ENCODE results near the gene PAPOLG.
"Not testable (repeated sequence)": the region's sequence is repeated elsewhere in the genome, so short reads cannot be mapped to it uniquely, and the experiment has no call there.

The PAPOLG gene

DNA sequence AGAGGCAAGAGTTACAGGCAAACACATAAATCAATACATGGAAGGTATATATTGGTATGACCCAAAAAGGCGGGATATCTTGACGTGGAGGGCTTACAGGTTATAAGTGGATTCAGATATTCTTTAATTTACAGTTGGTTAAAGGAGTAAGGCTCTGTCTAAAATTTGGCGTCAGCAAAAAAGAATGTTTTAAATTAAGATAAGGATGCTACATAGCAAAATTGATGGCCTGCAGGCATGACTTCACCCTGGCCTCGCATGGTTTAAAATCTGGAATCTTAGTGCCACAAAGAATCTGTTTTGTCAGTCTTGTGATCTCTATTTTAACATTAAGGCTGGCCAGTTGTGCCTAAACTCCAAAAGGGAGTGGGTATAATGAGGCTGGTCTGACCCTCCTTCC is 66.9 kb downstream of the PAPOLG start:
- DNase-seq (ENCODE audit: low read depth), result no peak

DNA sequence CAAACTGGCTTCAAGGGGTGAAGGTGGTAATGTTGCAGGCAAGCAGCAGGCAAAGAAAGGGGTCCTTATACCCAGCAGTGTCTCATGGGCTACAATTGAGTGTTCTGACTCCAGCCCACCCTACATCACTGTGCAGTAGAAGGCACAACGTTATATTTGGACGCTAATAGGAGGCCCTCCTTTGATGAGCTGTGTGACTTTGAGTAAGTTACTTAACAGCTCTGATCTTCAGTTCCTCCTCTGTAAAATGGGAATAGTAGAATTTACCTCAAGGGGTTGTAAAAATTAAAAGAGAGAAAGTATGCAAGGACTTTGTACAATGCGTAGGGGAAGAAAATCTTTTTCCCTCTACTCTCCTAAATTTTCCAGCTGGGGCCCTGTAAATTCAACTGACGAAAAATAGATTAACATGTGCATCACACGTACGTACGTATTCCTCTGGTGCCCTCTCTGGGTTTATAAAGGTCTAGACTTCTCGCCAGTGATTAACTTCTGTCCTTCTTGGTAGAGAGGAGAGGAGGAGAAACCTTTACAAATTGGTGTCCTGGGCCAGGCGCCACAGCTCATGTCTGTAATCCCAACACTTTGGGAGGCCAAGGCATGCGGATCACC is 67.7 kb downstream of the PAPOLG start:
- no peak for DNase-seq (ENCODE audit: low read depth)

DNA sequence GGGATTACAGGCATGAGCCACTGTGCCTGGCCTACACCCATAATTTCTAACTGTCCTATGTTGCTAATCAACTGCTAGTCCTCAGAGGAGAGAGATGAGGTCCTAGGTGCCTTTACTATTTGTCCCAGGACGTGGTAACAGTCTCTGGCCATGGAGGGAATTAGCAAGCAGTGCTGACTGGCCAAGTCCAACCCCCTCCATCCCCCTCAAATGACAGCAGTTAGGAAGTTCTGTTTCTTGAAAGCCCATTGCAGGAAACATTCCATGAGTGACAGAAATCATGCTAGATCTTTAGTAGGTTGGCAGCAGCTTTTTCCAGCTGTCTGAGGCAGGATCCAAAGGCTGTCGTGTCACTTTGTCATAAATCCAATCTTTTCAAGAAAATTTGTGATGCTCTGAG is 69.6 kb downstream of the PAPOLG start:
- no peak for DNase-seq (ENCODE audit: low read depth)

DNA sequence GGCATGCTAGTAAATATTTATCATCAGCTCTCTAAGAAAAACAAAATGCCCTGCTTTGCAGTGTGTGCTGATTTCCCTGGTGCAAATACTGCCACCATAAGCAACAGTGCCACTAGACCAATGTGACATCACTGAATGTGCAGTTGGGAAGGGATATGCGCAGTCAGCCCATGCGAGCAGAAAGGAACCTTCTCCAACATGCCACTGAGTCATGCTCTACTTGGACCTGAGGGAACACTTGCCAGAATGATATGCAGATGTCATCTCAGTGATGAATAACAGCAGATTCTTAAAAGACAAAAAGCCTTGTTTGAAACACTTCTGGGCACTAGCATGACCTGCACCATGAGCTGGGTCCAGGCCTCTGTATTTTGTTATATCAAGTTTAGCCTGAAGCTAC is 70.0 kb downstream of the PAPOLG start:
- no peak for DNase-seq (ENCODE audit: low read depth)

DNA sequence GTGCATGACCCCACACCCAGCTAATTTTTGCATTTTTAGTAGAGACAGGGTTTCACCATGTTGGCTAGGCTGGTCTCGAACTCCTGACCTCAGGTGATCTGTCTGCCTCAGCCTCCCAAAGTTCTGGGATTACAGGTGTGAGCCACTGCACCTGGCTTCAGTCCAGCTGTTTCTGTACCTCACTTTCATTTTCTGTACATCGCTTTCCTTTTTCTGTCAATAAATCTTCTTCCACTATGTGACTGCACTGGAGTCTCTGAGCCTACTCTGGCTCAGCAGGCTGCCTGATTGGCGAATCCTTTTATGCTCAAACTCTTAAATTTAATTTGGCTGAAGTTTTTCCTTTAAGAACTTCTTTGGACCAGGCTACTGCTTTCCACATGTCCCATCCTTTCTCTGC is 70.8 kb downstream of the PAPOLG start:
- not testable (repeated sequence) for DNase-seq (ENCODE audit: low read depth)

DNA sequence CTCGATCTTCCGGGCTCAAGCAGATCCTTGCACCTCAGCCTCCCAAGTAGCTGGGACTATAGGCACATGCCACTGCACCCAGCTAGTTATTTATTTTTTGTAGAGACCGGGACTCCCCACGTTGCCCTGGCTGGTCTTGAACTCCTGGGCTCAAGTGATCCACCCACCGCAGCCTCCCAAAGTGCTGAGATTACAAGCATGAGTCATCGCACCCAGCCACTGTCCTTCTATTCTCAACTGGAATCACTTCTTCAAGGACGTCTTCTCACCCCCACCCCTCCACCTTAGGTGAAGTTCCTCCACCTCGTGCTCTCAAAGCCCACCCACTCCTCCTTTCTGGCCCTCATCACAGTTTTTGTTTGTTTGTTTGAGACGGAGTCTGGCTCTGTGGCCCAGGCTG is 71.3 kb downstream of the PAPOLG start:
- no peak for DNase-seq (ENCODE audit: low read depth)

DNA sequence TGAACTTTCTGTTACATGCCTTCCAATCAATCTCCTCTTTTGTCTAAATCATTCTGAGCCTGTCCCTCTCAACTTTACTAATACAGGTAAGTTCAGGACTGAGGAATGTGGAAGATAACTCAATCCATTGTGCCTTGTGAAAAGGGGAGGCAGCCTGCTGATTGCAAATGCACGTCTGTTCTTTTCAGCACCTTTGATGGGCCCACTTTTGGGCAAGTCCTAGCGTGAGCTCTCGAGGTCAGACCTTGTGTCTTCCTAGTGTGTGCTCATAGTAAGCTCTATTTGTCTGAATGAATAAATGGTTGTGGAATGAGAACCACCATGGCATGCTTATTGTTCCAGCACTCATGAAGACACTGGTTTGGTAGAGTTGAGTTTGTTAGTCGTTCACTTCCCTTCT is 74.9 kb downstream of the PAPOLG start:
- no peak for DNase-seq (ENCODE audit: low read depth)

DNA sequence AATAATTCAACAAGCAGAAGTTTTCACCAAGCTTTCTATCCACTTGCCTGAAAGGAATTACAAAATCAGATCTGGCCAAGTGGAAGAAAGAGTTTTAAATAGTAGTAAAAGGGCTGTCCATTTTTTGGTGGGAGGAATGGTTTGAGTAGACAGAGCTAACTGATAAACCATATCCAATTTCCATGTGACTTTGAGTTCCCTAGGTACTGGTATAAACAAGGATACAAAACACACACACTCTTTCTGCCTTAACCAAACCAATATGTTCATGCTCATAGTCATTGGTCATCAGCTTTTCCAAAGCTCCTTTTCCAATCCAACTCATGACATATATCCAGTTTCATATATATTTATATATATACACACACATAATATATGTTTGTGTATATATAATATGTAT is 75.9 kb downstream of the PAPOLG start:
- no peak for DNase-seq (ENCODE audit: low read depth)

DNA sequence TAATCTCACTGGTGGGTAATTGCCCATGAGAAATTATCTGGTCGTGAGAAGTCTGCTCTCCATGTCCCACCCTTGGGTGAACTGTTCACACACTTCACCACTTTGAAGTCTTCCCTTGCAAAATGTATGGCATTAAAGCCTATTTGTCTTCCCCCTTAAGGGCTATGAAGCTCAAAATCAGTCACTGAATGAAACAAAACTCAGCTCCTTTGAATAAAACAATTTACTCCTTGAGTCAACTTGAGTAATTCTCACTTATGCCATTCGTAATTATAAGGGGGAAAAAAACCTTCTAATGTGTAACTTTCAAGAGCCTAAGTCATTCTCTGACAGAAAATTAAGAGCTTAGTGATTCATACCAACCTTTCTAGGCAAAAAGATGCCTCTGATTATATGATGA is 76.6 kb downstream of the PAPOLG start:
- DNase-seq (ENCODE audit: low read depth), result no peak

DNA sequence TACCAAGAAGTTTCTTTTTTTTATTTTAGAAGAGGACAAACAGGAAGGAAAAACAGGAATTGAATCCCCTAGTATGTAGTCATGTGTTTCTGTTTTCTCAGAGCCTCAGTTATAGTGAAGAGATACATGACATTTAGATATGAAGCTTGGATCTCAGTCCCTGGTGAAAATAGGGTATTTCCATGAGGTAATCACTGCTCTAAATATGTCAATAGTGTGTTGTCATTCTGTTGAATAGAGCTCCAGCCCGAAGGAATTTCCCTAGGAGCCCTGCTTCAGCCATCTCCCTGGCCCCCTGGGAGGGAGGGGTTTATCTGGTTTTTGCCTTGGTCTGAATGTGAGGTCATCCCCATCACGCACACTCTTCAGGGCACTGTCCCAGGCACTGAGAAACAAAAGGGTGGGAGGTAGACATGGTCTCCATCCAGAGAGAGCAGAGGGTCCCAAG is 78.2 kb downstream of the PAPOLG start:
- no peak for DNase-seq (ENCODE audit: low read depth)

DNA sequence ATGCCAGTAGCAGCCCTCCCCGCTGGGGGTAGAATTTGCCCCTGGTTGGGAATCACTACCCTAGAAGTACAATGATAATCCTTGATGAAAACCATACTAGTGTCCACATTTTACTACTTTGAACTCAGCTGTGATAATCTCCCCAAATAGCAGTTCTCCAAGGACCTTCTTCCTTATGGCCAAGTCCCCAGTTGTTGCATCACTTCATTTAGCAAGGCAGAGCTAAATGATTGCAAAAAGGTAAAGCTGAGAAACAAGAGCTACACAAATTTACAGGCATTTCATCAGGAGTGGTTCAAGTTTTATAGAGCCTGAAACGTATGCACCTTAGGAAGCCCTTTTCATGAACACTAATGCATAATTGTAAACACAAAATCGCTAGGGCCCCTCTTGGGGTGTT is 80.4 kb downstream of the PAPOLG start:
- DNase-seq (ENCODE audit: low read depth), result no peak

DNA sequence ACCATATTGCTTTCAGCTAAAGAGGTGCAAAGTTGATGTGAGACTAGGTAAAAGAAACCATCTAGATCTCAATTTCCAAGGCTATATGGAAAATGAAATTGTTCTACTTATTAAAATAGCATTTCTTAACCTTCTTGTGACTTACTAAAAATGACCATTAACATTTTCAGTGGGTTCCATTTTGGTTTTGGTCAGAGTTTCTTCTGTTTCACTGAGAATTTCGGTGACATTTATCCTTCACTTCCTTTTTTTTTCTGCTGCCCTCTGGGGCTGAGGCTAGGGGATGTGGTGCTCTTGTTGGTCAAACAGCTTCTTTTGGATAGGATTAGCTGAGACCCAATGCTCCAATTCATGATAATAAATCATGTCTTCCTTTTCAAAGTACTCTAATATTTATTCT is 81.1 kb downstream of the PAPOLG start:
- no peak for DNase-seq (ENCODE audit: low read depth)

DNA sequence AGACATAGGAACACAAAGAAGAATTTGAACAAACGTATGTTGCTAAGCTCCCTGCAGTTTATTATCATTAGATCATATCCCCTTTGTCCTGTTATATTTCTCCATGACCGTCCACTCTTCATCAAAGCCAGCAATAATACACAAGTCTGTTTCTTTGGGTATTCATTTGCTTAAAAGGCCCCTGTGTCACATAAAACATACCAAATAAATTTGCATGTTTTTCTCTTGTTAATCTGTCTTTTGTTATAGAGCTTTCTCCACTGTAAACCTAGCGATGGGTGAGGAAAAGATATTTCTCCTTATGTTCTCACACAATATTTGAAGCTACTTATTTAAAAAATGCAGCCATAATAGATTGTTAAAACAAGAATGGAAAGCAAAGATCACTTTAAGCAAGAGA is 82.4 kb downstream of the PAPOLG start:
- DNase-seq (ENCODE audit: low read depth), result no peak

DNA sequence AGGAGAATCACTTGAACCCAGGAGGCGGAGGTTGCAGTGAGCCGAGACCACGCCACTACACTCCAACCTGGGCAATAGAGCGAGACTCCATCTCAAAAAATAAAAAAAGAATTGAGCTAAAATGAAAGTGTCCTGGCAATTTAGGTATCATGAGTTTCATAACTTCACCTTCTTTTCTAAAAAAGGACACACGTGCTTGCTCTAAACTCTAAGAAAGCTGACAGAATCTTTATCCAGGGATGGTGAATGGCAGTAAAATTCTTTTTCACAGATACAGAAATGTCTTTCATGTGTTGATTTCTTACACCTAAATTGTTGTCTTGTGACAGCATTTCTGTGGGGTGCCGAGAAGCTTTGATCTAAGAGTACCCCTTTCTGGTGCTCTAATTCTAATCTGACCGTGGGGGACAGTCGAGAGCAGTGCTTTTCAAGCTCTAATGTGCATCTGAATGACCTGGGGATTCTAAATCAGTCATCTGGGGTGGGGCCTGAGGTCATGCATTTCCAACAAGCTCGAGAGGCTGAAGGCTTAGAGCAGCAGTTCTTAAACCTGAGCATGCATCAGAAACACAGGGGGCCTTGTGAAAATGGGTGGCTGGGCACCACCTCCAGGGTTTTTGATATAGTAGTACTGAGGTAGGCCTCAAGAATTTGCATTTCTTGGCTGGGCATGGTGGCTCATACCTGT is 83.2 kb downstream of the PAPOLG start:
- DNase-seq (ENCODE audit: low read depth), result no peak

DNA sequence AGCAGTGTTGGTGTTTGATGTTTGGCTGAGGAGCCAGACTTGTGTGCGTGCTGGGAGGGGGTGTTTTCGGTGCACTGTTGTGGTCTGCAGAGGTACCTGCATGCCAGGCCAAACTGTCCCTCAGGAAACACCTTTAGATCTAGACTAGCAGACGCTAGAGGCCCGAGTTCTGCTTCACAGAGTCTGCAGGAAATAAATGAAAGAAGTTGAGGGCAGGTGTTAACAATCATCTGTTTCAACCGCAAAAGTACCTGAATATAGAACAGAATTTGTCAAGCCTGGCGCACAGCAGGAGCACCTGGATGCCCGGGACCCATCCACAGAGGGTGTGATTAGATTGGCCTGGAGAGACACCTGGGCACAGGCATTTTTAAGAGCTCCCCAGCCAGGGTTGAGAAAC is 84.8 kb downstream of the PAPOLG start:
- no peak for DNase-seq (ENCODE audit: low read depth)

DNA sequence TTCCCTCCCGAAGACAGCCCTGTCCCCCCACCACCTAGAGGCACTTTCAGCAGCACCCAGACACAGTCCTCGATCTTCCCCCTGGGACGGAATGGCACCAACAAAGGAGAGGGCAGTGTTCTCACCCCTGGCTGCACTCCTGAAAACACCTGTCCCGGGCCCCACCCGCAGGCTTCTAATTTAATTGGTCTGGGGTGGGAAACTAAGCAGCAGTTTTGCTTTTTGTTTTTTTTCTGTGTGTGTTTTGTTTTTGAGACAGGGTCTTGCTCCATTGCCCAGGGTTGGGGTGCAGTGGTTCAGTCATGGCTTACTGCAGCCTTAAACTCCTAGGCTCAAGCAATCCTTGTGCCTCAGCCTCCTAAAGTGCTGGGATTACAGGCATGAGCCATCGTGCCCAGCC is 86.9 kb downstream of the PAPOLG start:
- DNase-seq (ENCODE audit: low read depth), result no peak

DNA sequence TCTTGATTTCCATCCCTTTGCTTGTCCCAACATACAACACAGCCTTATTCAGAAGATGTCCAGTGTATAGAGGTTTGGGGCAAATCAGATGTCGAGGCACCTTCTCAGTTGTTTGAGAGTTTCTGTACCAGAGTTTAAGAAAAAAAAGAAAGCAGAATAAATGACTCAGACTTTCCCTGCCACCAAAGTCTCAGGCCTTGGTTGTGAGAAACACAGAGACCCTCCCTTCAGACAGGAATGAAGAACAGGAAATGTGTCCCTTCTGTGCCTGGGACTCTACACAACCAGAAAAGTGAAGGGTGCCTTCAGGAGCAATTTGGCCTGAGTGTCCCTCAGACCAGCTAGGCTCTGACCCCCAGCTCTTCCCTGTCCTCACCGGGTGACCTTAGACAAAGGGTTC is 88.0 kb downstream of the PAPOLG start:
- no peak for DNase-seq (ENCODE audit: low read depth)

DNA sequence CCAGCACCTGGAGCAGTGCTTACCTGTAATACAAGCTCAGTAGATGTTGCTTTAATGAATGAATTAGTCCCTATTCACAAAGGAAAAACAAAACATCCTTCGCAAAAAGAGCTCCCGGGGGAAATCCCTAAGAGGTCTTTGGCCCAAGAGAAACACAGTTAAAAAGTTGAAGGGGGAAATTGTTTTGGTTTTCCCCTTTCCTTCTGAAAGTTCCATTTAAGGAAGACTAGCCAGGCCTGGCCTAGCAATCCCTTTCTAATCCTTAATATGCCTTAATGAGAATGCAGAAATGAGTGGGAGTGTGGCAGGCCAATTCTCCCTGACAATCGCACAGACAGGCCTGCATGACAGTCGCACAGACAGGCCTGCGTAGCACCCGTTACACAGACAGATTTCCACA is 91.8 kb downstream of the PAPOLG start:
- DNase-seq (ENCODE audit: low read depth), result no peak
